ENCODE results near the gene GMPS.
"Not testable (repeated sequence)": the region's sequence is repeated elsewhere in the genome, so short reads cannot be mapped to it uniquely, and the experiment has no call there.

Gene GMPS

GRCh38 chr3:155870133-155870944, at the start of gene GMPS:
TSS of gene GMPS (plus strand) at chr3:155870650. CDS start at chr3:155870871, 221 bp downstream.
- DNase-seq (ENCODE audit: low read depth): peak; percentile 85

- DNase-seq (ENCODE audit: low read depth): not testable (repeated sequence)
Observed at GRCh38 chr3:155828490-155829098, 41.9 kb upstream of the GMPS start.

- DNase-seq (ENCODE audit: low read depth): no peak
Observed at GRCh38 chr3:155835341-155836071, 34.9 kb upstream of the GMPS start.

- no peak for DNase-seq (ENCODE audit: low read depth)
Observed at GRCh38 chr3:155843569-155843968, 26.9 kb upstream of the GMPS start.

- DNase-seq (ENCODE audit: low read depth): no peak
Observed at GRCh38 chr3:155846119-155846518, 24.3 kb upstream of the GMPS start.

GRCh38 chr3:155847993-155848392, 22.5 kb upstream of the GMPS start:
- no peak for DNase-seq (ENCODE audit: low read depth)

GRCh38 chr3:155849404-155849803, 21.0 kb upstream of the GMPS start:
- DNase-seq (ENCODE audit: low read depth): not testable (repeated sequence)

- no peak for DNase-seq (ENCODE audit: low read depth)
Observed at GRCh38 chr3:155852341-155852740, 18.1 kb upstream of the GMPS start.

- no peak for DNase-seq (ENCODE audit: low read depth)
Observed at GRCh38 chr3:155853214-155854140, 17.0 kb upstream of the GMPS start.

GRCh38 chr3:155854141-155854940, 16.1 kb upstream of the GMPS start, which contains the start of gene SLC33A1:
TSS of gene SLC33A1 (minus strand) at chr3:155854427. CDS start at chr3:155853997, 430 bp downstream.
- DNase-seq (ENCODE audit: low read depth): peak; percentile 98

GRCh38 chr3:155859859-155860258, 10.6 kb upstream of the GMPS start:
- no peak for DNase-seq (ENCODE audit: low read depth)

- DNase-seq (ENCODE audit: low read depth): not testable (repeated sequence)
Observed at GRCh38 chr3:155860424-155860823, 10.0 kb upstream of the GMPS start.

- no peak for DNase-seq (ENCODE audit: low read depth)
Observed at GRCh38 chr3:155861476-155862183, 8.8 kb upstream of the GMPS start.

GRCh38 chr3:155862290-155862982, 8.0 kb upstream of the GMPS start:
- DNase-seq (ENCODE audit: low read depth): not testable (repeated sequence)

GRCh38 chr3:155863072-155863784, 7.2 kb upstream of the GMPS start:
- no peak for DNase-seq (ENCODE audit: low read depth)

GRCh38 chr3:155869691-155870090, 759 bp upstream of the GMPS start:
- DNase-seq (ENCODE audit: low read depth): no peak

GRCh38 chr3:155870945-155871745, 695 bp downstream of the GMPS start:
- no peak for DNase-seq (ENCODE audit: low read depth)

- no peak for DNase-seq (ENCODE audit: low read depth)
Observed at GRCh38 chr3:155871746-155872158, 1.3 kb downstream of the GMPS start.
